ENCODE measurements around the gene S100A14.

DNA sequence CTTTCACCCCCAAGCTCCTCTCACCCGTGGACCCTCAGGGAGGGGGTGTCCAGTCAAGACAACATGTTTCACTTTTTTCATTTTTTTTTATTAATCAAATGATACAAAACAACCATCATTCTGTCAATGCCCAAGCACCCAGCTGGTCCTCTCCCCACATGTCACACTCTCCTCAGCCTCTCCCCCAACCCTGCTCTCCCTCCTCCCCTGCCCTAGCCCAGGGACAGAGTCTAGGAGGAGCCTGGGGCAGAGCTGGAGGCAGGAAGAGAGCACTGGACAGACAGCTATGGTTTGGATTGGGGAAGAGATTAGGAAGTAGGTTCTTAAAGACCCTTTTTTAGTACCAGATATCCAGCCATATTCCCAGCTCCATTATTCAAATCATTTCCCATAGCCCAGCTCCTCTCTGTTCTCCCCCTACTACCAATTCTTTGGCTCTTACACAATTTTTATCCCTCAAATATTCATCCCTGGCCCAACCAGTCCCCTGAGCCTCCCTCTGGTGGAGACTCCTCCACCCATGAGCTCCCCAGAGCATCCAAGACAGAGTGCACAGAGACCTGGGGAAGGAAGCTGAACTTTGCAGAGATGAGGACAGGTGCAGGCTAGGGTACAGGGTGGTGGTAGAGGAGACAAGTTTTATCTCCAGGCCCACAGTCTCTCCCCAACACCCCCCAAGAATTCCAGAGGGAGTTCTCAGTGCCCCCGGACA lies 1.8 kb downstream of the S100A14 start:
- TF ChIP-seq, protein P1, sequence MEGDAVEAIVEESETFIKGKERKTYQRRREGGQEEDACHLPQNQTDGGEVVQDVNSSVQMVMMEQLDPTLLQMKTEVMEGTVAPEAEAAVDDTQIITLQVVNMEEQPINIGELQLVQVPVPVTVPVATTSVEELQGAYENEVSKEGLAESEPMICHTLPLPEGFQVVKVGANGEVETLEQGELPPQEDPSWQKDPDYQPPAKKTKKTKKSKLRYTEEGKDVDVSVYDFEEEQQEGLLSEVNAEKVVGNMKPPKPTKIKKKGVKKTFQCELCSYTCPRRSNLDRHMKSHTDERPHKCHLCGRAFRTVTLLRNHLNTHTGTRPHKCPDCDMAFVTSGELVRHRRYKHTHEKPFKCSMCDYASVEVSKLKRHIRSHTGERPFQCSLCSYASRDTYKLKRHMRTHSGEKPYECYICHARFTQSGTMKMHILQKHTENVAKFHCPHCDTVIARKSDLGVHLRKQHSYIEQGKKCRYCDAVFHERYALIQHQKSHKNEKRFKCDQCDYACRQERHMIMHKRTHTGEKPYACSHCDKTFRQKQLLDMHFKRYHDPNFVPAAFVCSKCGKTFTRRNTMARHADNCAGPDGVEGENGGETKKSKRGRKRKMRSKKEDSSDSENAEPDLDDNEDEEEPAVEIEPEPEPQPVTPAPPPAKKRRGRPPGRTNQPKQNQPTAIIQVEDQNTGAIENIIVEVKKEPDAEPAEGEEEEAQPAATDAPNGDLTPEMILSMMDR (IDR thresholded peaks at IDR 0.05): no peak
- TF ChIP-seq POLR2AphosphoS5 (IDR thresholded peaks at IDR 0.05) (no peak), POLR2A (IDR thresholded peaks at IDR 0.05) (no peak)

All from upper lobe of left lung (tissue), 4 donors.